ENCODE measurements around the gene TSC1.

The TSC1 gene

GRCh38 chr9:132854832-132855231 lies 89.6 kb downstream of the TSC1 start:
- Histone ChIP-seq H3K4me1 (no peaks in the 10 kb centered on the region), H3K36me3 (ENCODE audit: control insufficient read depth, insufficient read depth, low read length) (no peaks in the 10 kb centered on the region), H2AFZ (no peak overlapping the region), H3K4me2 (ENCODE audit: low read length) (no peak overlapping the region), H3K9me3 (ENCODE audit: control insufficient read depth, low read length) (no peaks in the 10 kb centered on the region), H3K79me2 (no peaks in the 10 kb centered on the region), H3K9ac (no peak overlapping the region), H3K4me3 (ENCODE audit: low read depth, low read length) (no peak overlapping the region), H3K27ac (no peak overlapping the region), H3K27me3 (ENCODE audit: control insufficient read depth, insufficient read depth, low read length) (no peaks in the 10 kb centered on the region)
- no peak for TF ChIP-seq CTCF (IDR thresholded peaks at IDR 0.05)

- Histone ChIP-seq H3K27me3 (ENCODE audit: control insufficient read depth, insufficient read depth, low read length) (no peaks in the 10 kb centered on the region), H3K9me3 (ENCODE audit: control insufficient read depth, low read length) (no peaks in the 10 kb centered on the region), H3K79me2 (no peaks in the 10 kb centered on the region), H3K9ac (no peak overlapping the region), H3K4me1 (no peaks in the 10 kb centered on the region), H3K4me3 (ENCODE audit: low read depth, low read length) (no peak overlapping the region), H2AFZ (no peak overlapping the region), H3K36me3 (ENCODE audit: control insufficient read depth, insufficient read depth, low read length) (no peaks in the 10 kb centered on the region), H3K4me2 (ENCODE audit: low read length) (no peak overlapping the region), H3K27ac (no peak overlapping the region)
- TF ChIP-seq CTCF (IDR thresholded peaks at IDR 0.05): no peak
Observed at GRCh38 chr9:132853482-132853881, 90.9 kb downstream of the TSC1 start.

- Histone ChIP-seq H3K9ac (no peak overlapping the region), H3K27me3 (ENCODE audit: control insufficient read depth, insufficient read depth, low read length) (no peaks in the 10 kb centered on the region), H3K4me3 (ENCODE audit: low read depth, low read length) (no peak overlapping the region), H3K9me3 (ENCODE audit: control insufficient read depth, low read length) (no peaks in the 10 kb centered on the region), H2AFZ (no peak overlapping the region), H3K27ac (no peak overlapping the region), H3K4me2 (ENCODE audit: low read length) (no peak overlapping the region), H3K36me3 (ENCODE audit: control insufficient read depth, insufficient read depth, low read length) (no peaks in the 10 kb centered on the region), H3K79me2 (no peaks in the 10 kb centered on the region), H3K4me1 (no peaks in the 10 kb centered on the region)
- TF ChIP-seq CTCF (IDR thresholded peaks at IDR 0.05): no peak
Observed at GRCh38 chr9:132849185-132849706, 95.2 kb downstream of the TSC1 start.

GRCh38 chr9:132846918-132847515 lies 97.4 kb downstream of the TSC1 start:
- Histone ChIP-seq H3K27me3 (ENCODE audit: control insufficient read depth, insufficient read depth, low read length) (no peaks in the 10 kb centered on the region), H3K4me2 (ENCODE audit: low read length) (no peak overlapping the region), H3K4me1 (no peaks in the 10 kb centered on the region), H3K36me3 (ENCODE audit: control insufficient read depth, insufficient read depth, low read length) (no peaks in the 10 kb centered on the region), H3K9ac (no peak overlapping the region), H3K4me3 (ENCODE audit: low read depth, low read length) (no peak overlapping the region), H3K79me2 (no peaks in the 10 kb centered on the region), H3K9me3 (ENCODE audit: control insufficient read depth, low read length) (no peaks in the 10 kb centered on the region), H3K27ac (no peak overlapping the region), H2AFZ (no peak overlapping the region)
- no peak for TF ChIP-seq CTCF (IDR thresholded peaks at IDR 0.05)

All from parathyroid adenoma (tissue), 2 donors.